Measurements from ENCODE around the gene ABCC1. TPM values are rescaled to one million over a fixed set of nuclear protein-coding genes. Genes with fewer than 3 reads are reported as not detected.

ABCC1 gene
- total and polyA plus RNA-seq, 2 of the 8 experiments (the other 6 are each of a cell fraction or from before 2014, with no cell fraction given): 42.6 to 66.8 TPM

DNA sequence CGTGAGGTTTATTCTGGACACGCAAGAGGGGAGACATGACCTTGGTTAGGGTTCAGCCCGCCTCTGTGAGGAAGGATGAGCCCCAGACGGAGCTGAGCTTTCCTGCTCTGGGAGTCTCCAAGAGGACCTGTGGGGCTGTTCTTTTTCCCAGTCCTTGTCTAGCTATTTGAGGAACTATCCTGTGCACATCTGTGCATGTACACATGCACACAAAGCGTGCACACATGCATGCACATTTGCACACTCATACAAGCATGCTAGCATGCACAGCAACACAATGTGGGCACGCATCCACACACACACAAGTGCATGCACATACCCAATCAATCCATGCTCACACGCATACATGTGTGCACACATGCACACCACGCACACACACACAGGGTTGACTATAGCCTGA, 233.5 kb downstream of the ABCC1 start (continued):
- TF ChIP-seq ASH2L (IDR thresholded peaks at IDR 0.05; ENCODE audit: low read length): no peak
